ENCODE results near the gene ZNF366. TPM values are rescaled to one million over a fixed set of nuclear protein-coding genes. Genes with fewer than 3 reads are reported as not detected.

The ZNF366 gene
- total RNA-seq, 4 donors from 2014 or later = 0.38 to 3.8 (median 2.1) TPM

- Histone ChIP-seq H3K9me3 (no peaks in the 10 kb centered on the region), H3K36me3 (no peaks in the 10 kb centered on the region), H3K27me3 (no peaks in the 10 kb centered on the region), H3K4me1 (peaks cover 30% of the 10 kb centered on the region), H3K4me3 (no peak overlapping the region), H3K27ac (no peak overlapping the region)
- TF ChIP-seq POLR2A (IDR thresholded peaks at IDR 0.05) = no peak
- no peak for TF ChIP-seq POLR2AphosphoS5 (IDR thresholded peaks at IDR 0.05)
- no peak for TF ChIP-seq CTCF (IDR thresholded peaks at IDR 0.05)
- no peak for TF ChIP-seq EP300 (IDR thresholded peaks at IDR 0.05)
- WGBS = 0% methylated on average over 1 of the region's 1 CpG
- DNase-seq (ENCODE audit: low spot score in 2 of 2) = no peak
Measured at GRCh38 chr5:72448368-72448767, 58.8 kb downstream of the ZNF366 start.

GRCh38 chr5:72447751-72448150, 59.5 kb downstream of the ZNF366 start:
- no peaks in the 10 kb centered on the region for H3K9me3 ChIP-seq
- TF ChIP-seq POLR2AphosphoS5 (IDR thresholded peaks at IDR 0.05) = no peak
- no peak for TF ChIP-seq CTCF (IDR thresholded peaks at IDR 0.05)
- TF ChIP-seq EP300 (IDR thresholded peaks at IDR 0.05) = no peak
- TF ChIP-seq POLR2A (IDR thresholded peaks at IDR 0.05) = no peak
- H3K27ac ChIP-seq = no peak overlapping the region
- H3K4me1 ChIP-seq = peaks cover 24% of the 10 kb centered on the region
- no peaks in the 10 kb centered on the region for H3K36me3 ChIP-seq
- WGBS = 96% methylated on average over 4 of the region's 4 CpGs
- no peak overlapping the region for H3K4me3 ChIP-seq
- no peak for DNase-seq (ENCODE audit: low spot score in 2 of 2)
- no peaks in the 10 kb centered on the region for H3K27me3 ChIP-seq

- H3K4me3 ChIP-seq = no peak overlapping the region
- WGBS = 94% methylated on average over 2 of the region's 2 CpGs
- H3K27me3 ChIP-seq = no peaks in the 10 kb centered on the region
- DNase-seq (ENCODE audit: low spot score in 2 of 2) = no peak
- no peak for TF ChIP-seq POLR2AphosphoS5 (IDR thresholded peaks at IDR 0.05)
- H3K4me1 ChIP-seq = peaks cover 20% of the 10 kb centered on the region
- no peak overlapping the region for H3K27ac ChIP-seq
- no peaks in the 10 kb centered on the region for H3K9me3 ChIP-seq
- H3K36me3 ChIP-seq = no peaks in the 10 kb centered on the region
Measured at GRCh38 chr5:72445969-72446368, 61.2 kb downstream of the ZNF366 start.

GRCh38 chr5:72443883-72444282, 63.3 kb downstream of the ZNF366 start:
- no peak for TF ChIP-seq POLR2AphosphoS5 (IDR thresholded peaks at IDR 0.05)
- TF ChIP-seq EP300 (IDR thresholded peaks at IDR 0.05) = no peak
- no peak for TF ChIP-seq POLR2A (IDR thresholded peaks at IDR 0.05)
- no peak for TF ChIP-seq CTCF (IDR thresholded peaks at IDR 0.05)
- H3K27me3 ChIP-seq = no peaks in the 10 kb centered on the region
- no peak overlapping the region for H3K27ac ChIP-seq
- H3K4me3 ChIP-seq = no peak overlapping the region
- DNase-seq (ENCODE audit: low spot score in 2 of 2) = no peak
- peaks cover 27% of the 10 kb centered on the region for H3K4me1 ChIP-seq
- H3K9me3 ChIP-seq = no peaks in the 10 kb centered on the region
- WGBS = 89% methylated on average over 14 of the region's 14 CpGs
- no peaks in the 10 kb centered on the region for H3K36me3 ChIP-seq

- no peaks in the 10 kb centered on the region for H3K27me3 ChIP-seq
- peaks cover 27% of the 10 kb centered on the region for H3K4me1 ChIP-seq
- no peak for TF ChIP-seq POLR2A (IDR thresholded peaks at IDR 0.05)
- no peak for TF ChIP-seq EP300 (IDR thresholded peaks at IDR 0.05)
- no peak for TF ChIP-seq CTCF (IDR thresholded peaks at IDR 0.05)
- TF ChIP-seq POLR2AphosphoS5 (IDR thresholded peaks at IDR 0.05) = no peak
- 77% methylated on average over 3 of the region's 3 CpGs for WGBS
- peak overlapping the region; percentile 67 for H3K27ac ChIP-seq
- no peaks in the 10 kb centered on the region for H3K9me3 ChIP-seq
- no peak overlapping the region for H3K4me3 ChIP-seq
- H3K36me3 ChIP-seq = no peaks in the 10 kb centered on the region
- no peak for DNase-seq (ENCODE audit: low spot score in 2 of 2)
Measured at GRCh38 chr5:72441862-72442540, 65.2 kb downstream of the ZNF366 start.

Measured in suprapubic skin (tissue), 4 donors.